SK-N-SH (cell line): ENCODE measurements around the gene IQGAP2.

ENCODE experiments used
- CTCF ChIP-seq: fragments of 200-600 bp; sonication (generic); IDR thresholded peaks from 2 replicates; pipeline ENCODE4 v1.6.1; 2017; ENCODE audit warnings: antibody characterized with exemption, mild to moderate bottlenecking, moderate library complexity
- EP300 ChIP-seq, 2 experiments: IDR thresholded peaks; 2 replicates each; pipeline versions ENCODE4 v1.4.0 to v1.6.1; 2012; ENCODE audit warnings: borderline replicate concordance in 1 of 2, low read depth in 1 of 2, low read length in 1 of 2
- GABPA ChIP-seq: IDR thresholded peaks from 2 replicates; pipeline ENCODE4 v1.4.0; 2012; ENCODE audit warnings: low read depth, mild to moderate bottlenecking
- GATA2 ChIP-seq: sonication (generic); formaldehyde crosslinking; IDR thresholded peaks from 2 replicates; pipeline ENCODE4 v1.5.0; 2020; ENCODE audit warnings: mild to moderate bottlenecking, missing genetic modification reagents
- MEF2A ChIP-seq: IDR thresholded peaks from 2 replicates; pipeline ENCODE4 v1.4.0; 2012; ENCODE audit warnings: low read depth, borderline replicate concordance
- MXI1 ChIP-seq: IDR thresholded peaks from 2 replicates; pipeline ENCODE4 v1.6.1; 2012; ENCODE audit warnings: mild to moderate bottlenecking, low read depth, low read length, improper control_type of control experiment
- NFIC ChIP-seq: IDR thresholded peaks from 2 replicates; pipeline ENCODE4 v1.4.0; 2012; ENCODE audit warnings: borderline replicate concordance
- NRF1 ChIP-seq: IDR thresholded peaks from 2 replicates; pipeline ENCODE4 v1.6.1; 2012; ENCODE audit warnings: low read depth, mild to moderate bottlenecking, low read length
- POLR2AphosphoS5 ChIP-seq: IDR thresholded peaks from 2 replicates; pipeline ENCODE4 v1.6.1; 2012; ENCODE audit warnings: low read depth, low read length
- RAD21 ChIP-seq: IDR thresholded peaks from 2 replicates; pipeline ENCODE4 v1.6.1; 2012; ENCODE audit warnings: mild to moderate bottlenecking, low read length
- SIN3A ChIP-seq: IDR thresholded peaks from 2 replicates; pipeline ENCODE4 v1.6.1; 2012; ENCODE audit warnings: low read depth, mild to moderate bottlenecking, low read length, moderate library complexity, borderline replicate concordance
- SMC3 ChIP-seq: IDR thresholded peaks from 2 replicates; pipeline ENCODE4 v1.6.1; 2012; ENCODE audit warnings: low read depth, low read length, improper control_type of control experiment

- TF ChIP-seq POLR2AphosphoS5 (no peak; the same call in 1 of the 2 replicates), CTCF (no peak), SMC3 (no peak), NRF1 (no peak), MXI1 (no peak), GABPA (no peak), NFIC (no peak), RAD21 (no peak), SIN3A (no peak), MEF2A (no peak), GATA2 (CRISPR knock-in tag) (no peak), EP300 (IDR thresholded peaks at IDR 0.05; ENCODE audit: borderline replicate concordance in 1 of 2, low read depth in 1 of 2, low read length in 1 of 2) (no peak; a peak in 1 of 4 replicates)
Measured at GRCh38 chr5:76576450-76576849, 173.4 kb downstream of the IQGAP2 start.
